WTC11 (cell line): Measurements from ENCODE around the gene MLST8.

Experiments used
- ATF1 ChIP-seq: sonication (generic); formaldehyde crosslinking; IDR thresholded peaks from 2 replicates; pipeline ENCODE4 v1.8.1; 2023; ENCODE audit warnings: mild to moderate bottlenecking, moderate library complexity, missing genetic modification reagents
- RELA ChIP-seq: sonication (generic); formaldehyde crosslinking; IDR thresholded peaks from 2 replicates; pipeline ENCODE4 v1.8.1; 2022; ENCODE audit warnings: missing genetic modification reagents, mild to moderate bottlenecking, borderline replicate concordance
- SMAD4 ChIP-seq: sonication (generic); formaldehyde crosslinking; IDR thresholded peaks from 2 replicates; pipeline ENCODE4 v1.8.0; 2022; ENCODE audit warnings: mild to moderate bottlenecking, missing genetic modification reagents
- ZNF671 ChIP-seq: fragments of 250-450 bp; sonication (Bioruptor Pico); IDR thresholded peaks from 2 replicates; pipeline ENCODE4 v1.8.0; 2021; ENCODE audit warnings: mild to moderate bottlenecking
- TF ChIP-seq, protein P1 (sequence below): fragments of 200-600 bp; IDR thresholded peaks from 2 replicates; pipeline ENCODE4 v1.8.0; 2022; ENCODE audit warnings: antibody characterized with exemption
- TF ChIP-seq, protein P2 (sequence below): sonication (generic); formaldehyde crosslinking; IDR thresholded peaks from 2 replicates; pipeline ENCODE4 v1.8.0; 2023; ENCODE audit warnings: missing genetic modification reagents

DNA sequence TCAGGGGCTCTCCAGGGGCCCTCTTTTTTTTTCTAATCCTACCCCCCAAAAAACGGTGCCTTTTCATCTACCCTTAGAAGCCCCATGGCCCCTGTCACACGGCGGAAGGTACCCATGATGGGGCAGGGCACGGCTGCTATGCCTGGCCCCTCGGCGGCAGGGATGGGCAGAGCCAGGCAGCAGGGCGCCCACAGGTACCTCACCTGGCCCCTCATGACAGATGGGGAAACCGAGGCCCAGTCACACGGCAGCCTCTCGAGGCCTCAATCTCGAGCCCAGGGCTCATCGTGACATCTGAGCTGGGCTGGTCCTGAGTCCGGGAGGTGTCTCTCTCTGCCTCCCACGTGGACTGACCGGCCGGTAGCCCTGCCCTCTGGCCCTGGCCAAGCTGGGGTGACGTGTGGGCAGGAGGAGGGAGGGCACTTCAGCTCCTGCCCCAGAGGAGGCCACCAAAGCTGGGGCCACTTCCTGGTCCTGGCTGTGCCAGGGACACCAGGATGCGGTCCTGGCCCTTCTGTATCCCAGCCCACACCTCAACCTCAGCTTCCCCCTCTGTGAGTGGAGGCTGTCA lies 38.1 kb upstream of the MLST8 start:
- TF ChIP-seq, protein P1, sequence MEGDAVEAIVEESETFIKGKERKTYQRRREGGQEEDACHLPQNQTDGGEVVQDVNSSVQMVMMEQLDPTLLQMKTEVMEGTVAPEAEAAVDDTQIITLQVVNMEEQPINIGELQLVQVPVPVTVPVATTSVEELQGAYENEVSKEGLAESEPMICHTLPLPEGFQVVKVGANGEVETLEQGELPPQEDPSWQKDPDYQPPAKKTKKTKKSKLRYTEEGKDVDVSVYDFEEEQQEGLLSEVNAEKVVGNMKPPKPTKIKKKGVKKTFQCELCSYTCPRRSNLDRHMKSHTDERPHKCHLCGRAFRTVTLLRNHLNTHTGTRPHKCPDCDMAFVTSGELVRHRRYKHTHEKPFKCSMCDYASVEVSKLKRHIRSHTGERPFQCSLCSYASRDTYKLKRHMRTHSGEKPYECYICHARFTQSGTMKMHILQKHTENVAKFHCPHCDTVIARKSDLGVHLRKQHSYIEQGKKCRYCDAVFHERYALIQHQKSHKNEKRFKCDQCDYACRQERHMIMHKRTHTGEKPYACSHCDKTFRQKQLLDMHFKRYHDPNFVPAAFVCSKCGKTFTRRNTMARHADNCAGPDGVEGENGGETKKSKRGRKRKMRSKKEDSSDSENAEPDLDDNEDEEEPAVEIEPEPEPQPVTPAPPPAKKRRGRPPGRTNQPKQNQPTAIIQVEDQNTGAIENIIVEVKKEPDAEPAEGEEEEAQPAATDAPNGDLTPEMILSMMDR, result no peak
- TF ChIP-seq, protein P2, sequence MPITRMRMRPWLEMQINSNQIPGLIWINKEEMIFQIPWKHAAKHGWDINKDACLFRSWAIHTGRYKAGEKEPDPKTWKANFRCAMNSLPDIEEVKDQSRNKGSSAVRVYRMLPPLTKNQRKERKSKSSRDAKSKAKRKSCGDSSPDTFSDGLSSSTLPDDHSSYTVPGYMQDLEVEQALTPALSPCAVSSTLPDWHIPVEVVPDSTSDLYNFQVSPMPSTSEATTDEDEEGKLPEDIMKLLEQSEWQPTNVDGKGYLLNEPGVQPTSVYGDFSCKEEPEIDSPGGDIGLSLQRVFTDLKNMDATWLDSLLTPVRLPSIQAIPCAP (CRISPR knock-in tag), result no peak
- no peak for TF ChIP-seq ZNF671 (CRISPR knock-in tag)
- no peak for TF ChIP-seq SMAD4 (CRISPR knock-in tag)
- TF ChIP-seq RELA (CRISPR knock-in tag), result no peak
- TF ChIP-seq ATF1 (CRISPR knock-in tag), result no peak
